IPS DF 19.7 (cell line): ENCODE measurements around the gene CD6.
"Not testable (repeated sequence)": the region's sequence is repeated elsewhere in the genome, so short reads cannot be mapped to it uniquely, and the experiment has no call there.

Experiments used
- DNase-seq: peaks from one replicate; pipeline ENCODE4 v3.0.0-alpha.2; 2013; ENCODE audit warnings: low read depth, low spot score

The CD6 gene

GRCh38 chr11:61055776-61056175 lies 84.3 kb downstream of the CD6 start:
- no peak for DNase-seq

- no peak for DNase-seq
Measured at GRCh38 chr11:61056571-61056970, 85.1 kb downstream of the CD6 start.

DNA sequence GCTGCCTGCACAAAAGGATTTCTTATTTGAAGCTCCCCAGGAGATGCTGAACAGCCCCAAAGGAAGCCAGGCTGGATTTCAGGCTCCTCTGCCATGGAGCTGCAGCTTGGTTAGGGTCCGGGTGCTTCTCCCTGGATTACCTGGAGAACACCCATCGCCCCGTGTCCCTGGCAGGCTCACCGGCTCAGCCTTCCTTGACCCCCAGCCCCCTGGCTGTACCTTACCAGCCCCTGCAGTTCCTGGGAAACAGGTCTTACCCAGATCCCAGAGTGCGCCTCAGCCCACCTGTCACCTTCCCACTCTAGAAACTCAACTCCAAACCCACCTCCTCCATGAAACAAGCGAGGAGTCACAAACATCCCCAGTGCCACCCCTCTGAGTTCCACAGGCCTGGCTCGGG lies 85.5 kb downstream of the CD6 start:
- DNase-seq: no peak

DNA sequence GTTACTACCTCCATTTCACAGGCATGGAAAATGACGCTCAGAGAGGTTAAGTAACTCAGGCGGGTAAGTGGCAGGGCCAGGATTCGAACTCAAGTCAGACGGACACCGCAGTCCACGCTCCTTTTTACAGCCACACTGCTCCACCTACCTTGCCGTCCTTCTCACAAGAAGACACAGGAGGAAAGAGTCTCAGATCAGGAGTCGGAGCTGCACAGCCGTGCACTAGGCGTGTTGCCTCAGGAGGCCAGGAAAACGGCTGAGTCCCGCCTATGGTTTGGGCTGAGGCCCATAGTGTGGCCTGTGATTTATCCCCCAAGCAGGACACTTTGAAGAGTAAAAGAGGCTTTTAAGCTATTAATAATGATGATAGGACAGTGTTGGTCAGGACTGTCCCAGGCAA lies 86.1 kb downstream of the CD6 start:
- no peak for DNase-seq

- no peak for DNase-seq
Measured at GRCh38 chr11:61058583-61059259, 87.2 kb downstream of the CD6 start.

DNA sequence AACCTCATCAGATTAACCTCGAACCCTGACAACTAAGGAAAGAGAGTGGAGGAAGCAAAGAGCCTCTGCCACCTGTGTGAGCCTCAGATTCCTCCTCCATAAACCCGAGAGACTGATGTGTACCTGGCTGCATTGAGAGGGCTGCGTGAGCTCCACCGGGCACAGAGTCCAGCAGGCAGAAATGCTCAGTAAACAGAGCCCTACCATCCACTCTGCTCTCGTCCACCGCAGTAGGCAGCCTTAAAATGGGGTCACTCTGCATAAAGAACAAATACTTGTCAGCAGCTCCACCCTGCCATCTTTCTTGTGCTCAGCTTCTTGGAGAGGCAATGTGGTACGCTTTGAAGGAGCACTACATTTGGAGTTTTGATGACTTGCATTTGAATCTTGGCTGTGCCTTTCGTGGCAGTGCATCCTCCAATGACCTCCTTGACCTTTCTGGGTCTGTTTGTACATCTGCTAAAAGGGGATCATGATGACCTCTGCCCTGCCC lies 87.8 kb downstream of the CD6 start:
- DNase-seq: no peak

- no peak for DNase-seq
Measured at GRCh38 chr11:61061081-61061826, 89.8 kb downstream of the CD6 start.

DNA sequence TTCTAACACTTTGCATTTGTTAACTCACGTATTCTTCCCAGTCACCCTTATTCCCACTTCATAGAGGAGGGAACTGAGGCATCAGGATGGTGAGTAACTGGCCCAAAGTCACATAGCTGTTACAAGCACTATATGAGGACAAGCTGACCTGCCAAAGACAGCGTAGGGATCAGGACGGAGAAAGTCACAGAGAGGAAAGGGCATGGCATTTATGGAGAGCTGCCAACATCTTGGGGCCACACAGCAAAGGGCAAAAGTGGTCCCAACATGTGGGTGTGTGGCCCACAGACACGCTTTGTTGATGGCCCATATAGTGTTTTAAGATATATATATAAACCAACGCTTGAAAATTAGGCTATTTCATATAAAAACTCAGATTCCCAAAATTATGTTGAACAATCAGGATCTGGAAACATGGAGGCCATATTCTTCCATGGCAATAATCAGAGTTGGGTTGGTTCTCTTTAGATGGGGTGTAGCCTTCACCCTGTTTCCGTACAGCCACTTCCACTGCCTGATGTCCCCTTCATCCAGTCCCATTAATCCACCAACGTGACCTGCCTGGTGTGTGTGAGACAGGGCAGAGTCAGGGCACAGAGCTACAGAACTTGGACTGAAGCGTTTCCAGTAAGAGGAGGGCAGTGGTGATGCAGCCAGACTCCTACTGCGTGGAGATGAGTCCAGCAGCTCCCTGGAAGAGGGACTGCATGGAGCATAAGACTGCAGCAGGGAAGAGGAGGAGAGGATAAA lies 90.9 kb downstream of the CD6 start:
- DNase-seq: no peak

- DNase-seq: not testable (repeated sequence)
Measured at GRCh38 chr11:61065236-61065635, 93.8 kb downstream of the CD6 start.

- DNase-seq: no peak
Measured at GRCh38 chr11:61065955-61066638, 94.6 kb downstream of the CD6 start.

- no peak for DNase-seq
Measured at GRCh38 chr11:61066645-61067044, 95.2 kb downstream of the CD6 start.

- DNase-seq: no peak
Measured at GRCh38 chr11:61067782-61068446, 96.4 kb downstream of the CD6 start.

GRCh38 chr11:61068581-61068980 lies 97.1 kb downstream of the CD6 start:
- no peak for DNase-seq

GRCh38 chr11:61069427-61069826 lies 97.9 kb downstream of the CD6 start:
- DNase-seq: no peak
